NT2/D1 (cell line): ENCODE data around the gene CLCN7.

Experiments
- YY1 ChIP-seq: IDR thresholded peaks from 2 replicates; pipeline ENCODE4 v1.6.1; 2011; ENCODE audit not compliant: insufficient read length, insufficient read depth
- ZNF274 ChIP-seq: IDR thresholded peaks from 2 replicates; pipeline ENCODE4 v1.6.1; 2011; ENCODE audit warnings: mild to moderate bottlenecking, low read depth, low read length

- no peak for TF ChIP-seq YY1
- no peak for TF ChIP-seq ZNF274
Observed at GRCh38 chr16:1523581-1524245, 48.9 kb upstream of the CLCN7 start.
